Endothelial cell of umbilical vein (primary cell): ENCODE measurements around the gene ODAD4. TPM values are rescaled to one million over a fixed set of nuclear protein-coding genes. Genes with fewer than 3 reads are reported as not detected.

Experiments used
- BruUV-seq: library from RNA; stranded (reverse); fragments of 400-500 nt; replicated peaks from 2 replicates; lab custom pipeline; 2021; lab: Mats Ljungman, UMichigan
- CTCF ChIA-PET: fragments of 300-600, 350-600 bp; sonication (Branson Sonifier 250); formaldehyde crosslinking; loops from one replicate; lab custom pipeline; 2021; ENCODE audit warnings: antibody characterized with exemption, inconsistent platforms; lab: Charles Lee
- POLR2A ChIA-PET: fragments of 300-600, 350-600 bp; sonication (Branson Sonifier 250); formaldehyde crosslinking; loops from one replicate; lab custom pipeline; 2021; ENCODE audit warnings: antibody characterized with exemption, inconsistent platforms; lab: Charles Lee
- DNase-seq: peaks from one replicate; pipeline ENCODE4 v3.0.0-alpha.2; 2011; ENCODE audit warnings: low read depth, low spot score
- FAIRE-seq: peaks from 2 replicates; lab custom pipeline; 2011; peaks lifted over from hg19 to GRCh38; lab: Jason Lieb, UNC
- H2AFZ ChIP-seq: 2 replicates; pipeline ENCODE4 v1.6.0; 2012; ENCODE audit warnings: low read depth, low read length, control low read depth, inconsistent platforms
- H3K27ac ChIP-seq: 2 replicates; pipeline ENCODE4 v1.5.1; 2011; ENCODE audit warnings: low read depth, mild to moderate bottlenecking, control low read depth, low read length, moderate library complexity; ENCODE audit not compliant: insufficient read depth
- H3K27me3 ChIP-seq, 2 experiments: 2 replicates each; pipeline versions ENCODE4 v1.6.0 to v1.6.1; 2011; ENCODE audit warnings: low read length in 2 of 2, mixed read lengths in 1 of 2; ENCODE audit not compliant: control insufficient read depth in 2 of 2, insufficient read depth in 2 of 2
- H3K36me3 ChIP-seq, 2 experiments: 2 replicates in 1 of 2; 3 replicates in 1 of 2; pipeline ENCODE4 v1.5.1; 2011; ENCODE audit warnings: low read length in 2 of 2, mild to moderate bottlenecking in 1 of 2, moderate library complexity in 1 of 2; ENCODE audit not compliant: control insufficient read depth in 2 of 2, insufficient read depth in 2 of 2; ENCODE audit errors: extremely low read depth in 1 of 2
- H3K4me1 ChIP-seq: 3 replicates; pipeline ENCODE4 v1.5.1; 2011; ENCODE audit warnings: mild to moderate bottlenecking, low read length; ENCODE audit not compliant: control insufficient read depth, insufficient read depth; ENCODE audit errors: extremely low read depth
- H3K4me2 ChIP-seq: 2 replicates; pipeline ENCODE4 v1.6.1; 2011; ENCODE audit warnings: low read length, control low read depth, mixed read lengths; ENCODE audit not compliant: insufficient read depth
- H3K4me3 ChIP-seq, 3 experiments: fragments of 200-600 bp in 1 of 3; sonication (generic), shearing (Covaris generic) in 1 of 3; replicated peaks in 1 of 3; 2 replicates each; pipeline ENCODE4 v1.5.1; 2011 to 2016; ENCODE audit warnings: control low read depth in 3 of 3, low read length in 3 of 3, mild to moderate bottlenecking in 2 of 3, inconsistent platforms in 1 of 3, low read depth in 1 of 3, moderate library complexity in 1 of 3; ENCODE audit not compliant: insufficient read depth in 1 of 3
- H3K79me2 ChIP-seq: 2 replicates; pipeline ENCODE4 v1.6.0; 2012; ENCODE audit warnings: low read length, inconsistent platforms; ENCODE audit not compliant: control insufficient read depth, insufficient read depth
- H3K9ac ChIP-seq: replicated peaks from 2 replicates; pipeline ENCODE3; 2011; ENCODE audit warnings: low read length, control low read depth; ENCODE audit not compliant: insufficient read depth; ENCODE audit errors: extremely low read depth
- H3K9me1 ChIP-seq: replicated peaks from 3 replicates; pipeline ENCODE4 v1.6.0; 2011; ENCODE audit warnings: mild to moderate bottlenecking, low read length; ENCODE audit not compliant: control insufficient read depth, insufficient read depth; ENCODE audit errors: extremely low read depth
- H3K9me3 ChIP-seq: replicated peaks from 2 replicates; pipeline ENCODE4 v1.5.1; 2012; ENCODE audit warnings: low read length, inconsistent platforms; ENCODE audit not compliant: control insufficient read depth, insufficient read depth
- H4K20me1 ChIP-seq: replicated peaks from 2 replicates; pipeline ENCODE3; 2011; ENCODE audit warnings: mild to moderate bottlenecking, low read length; ENCODE audit not compliant: control insufficient read depth, insufficient read depth; ENCODE audit errors: extremely low read depth
- EZH2 ChIP-seq: IDR thresholded peaks from 2 replicates; pipeline ENCODE4 v1.6.1; 2012; ENCODE audit warnings: borderline replicate concordance, low read depth, mild to moderate bottlenecking, moderate library complexity, low read length, inconsistent platforms; ENCODE audit not compliant: severe bottlenecking
- FOS ChIP-seq: IDR thresholded peaks from 2 replicates; pipeline ENCODE4 v1.6.1; 2011; ENCODE audit warnings: mild to moderate bottlenecking, low read length, moderate library complexity, borderline replicate concordance; ENCODE audit not compliant: insufficient read depth
- GATA2 ChIP-seq: IDR thresholded peaks from 2 replicates; pipeline ENCODE4 v1.7.0; 2011; ENCODE audit warnings: low read depth, mild to moderate bottlenecking, moderate library complexity, mixed read lengths, low read length; ENCODE audit not compliant: insufficient read length, insufficient read depth
- JUN ChIP-seq: IDR thresholded peaks from 2 replicates; pipeline ENCODE4 v1.6.1; 2011; ENCODE audit warnings: borderline replicate concordance, low read depth; ENCODE audit not compliant: insufficient read length, insufficient read depth
- MYC ChIP-seq: IDR thresholded peaks from one replicate; pipeline ENCODE4 v1.6.1; 2011; ENCODE audit warnings: mild to moderate bottlenecking, low read depth, low read length
- POLR2A ChIP-seq: IDR thresholded peaks from 2 replicates; pipeline ENCODE4 v1.6.1; 2012; ENCODE audit warnings: low read depth, mild to moderate bottlenecking, control low read depth, low read length
- POLR2AphosphoS5 ChIP-seq: IDR thresholded peaks from 2 replicates; pipeline ENCODE4 v1.6.1; 2012; ENCODE audit warnings: low read depth, mild to moderate bottlenecking, control low read depth, low read length, moderate library complexity; ENCODE audit not compliant: insufficient read depth
- dilution Hi-C: fragments of 300-500 bp; cut with MboI; formaldehyde crosslinking; loops from one replicate; pipeline ENCODE4 v1.15.0; 2019; ENCODE audit warnings: low sequenced_read_pairs; ENCODE audit not compliant: extremely low pct_ligation_motif_present
- intact Hi-C: fragments of 100-400 bp; cut with micrococcal nuclease; formaldehyde crosslinking; loops from one replicate; pipeline ENCODE4 v1.10.0; 2022
- polyA plus RNA-seq, 4 experiments: library from polyadenylated mRNA; depleted of rRNA in 3 of 4; stranded (reverse) in 3 of 4; unstranded in 1 of 4; fragments of >200 nt; gene quantifications; 2 replicates each; pipeline versions ENCODE4 v1.2.1 to v1.2.3, GENCODE V29; 2011 to 2012; ENCODE audit warnings: missing spikeins in 1 of 4
- total RNA-seq: library from RNA; stranded (reverse); gene quantifications from 2 replicates; pipeline ENCODE4 v1.2.3, GENCODE V29; 2021
- TF ChIP-seq, protein P1 (sequence below): IDR thresholded peaks from 2 replicates; pipeline ENCODE4 v1.6.1; 2011; ENCODE audit not compliant: insufficient read depth, insufficient read length
- TF ChIP-seq, protein P2 (sequence below), 2 donors: IDR thresholded peaks; 1 replicate in 1 of 2; 2 replicates in 1 of 2; pipeline ENCODE4 v1.5.1; 2011; ENCODE audit warnings: low read length in 2 of 2, mild to moderate bottlenecking in 2 of 2, moderate library complexity in 2 of 2, control low read depth in 1 of 2, inconsistent platforms in 1 of 2, low read depth in 1 of 2; ENCODE audit not compliant: insufficient read depth in 1 of 2; ENCODE audit errors: extremely low read depth in 1 of 2

The ODAD4 gene
- total and polyA plus RNA-seq, 2 donors (not counting 3 experiments of a cell fraction or from before 2014, with no cell fraction given): 0.19 to 1.0 TPM

GRCh38 chr17:41992576-41992975 lies 62.2 kb downstream of the ODAD4 start:
- no TSS peak for BruUV-seq
- CTCF ChIA-PET: no interaction called here
- FAIRE-seq (no peak), DNase-seq (no peak)
- dilution Hi-C loops: no loop called here
- Histone ChIP-seq H3K9me1 (no peaks in the 10 kb centered on the region), H3K36me3 (peaks cover 28 to 54% of the 10 kb centered on the region in 2 experiments), H3K4me1 (no peaks in the 10 kb centered on the region), H2AFZ (no peak overlapping the region), H4K20me1 (no peaks in the 10 kb centered on the region), H3K27me3 (no peaks in the 10 kb centered on the region), H3K9me3 (no peaks in the 10 kb centered on the region), H3K79me2 (no peaks in the 10 kb centered on the region), H3K4me3 (no peak overlapping the region), H3K9ac (no peak overlapping the region), H3K27ac (no peak overlapping the region), H3K4me2 (no peak overlapping the region)
- POLR2A ChIA-PET: no interaction called here
- intact Hi-C loops: no loop called here
- TF ChIP-seq, protein P1, sequence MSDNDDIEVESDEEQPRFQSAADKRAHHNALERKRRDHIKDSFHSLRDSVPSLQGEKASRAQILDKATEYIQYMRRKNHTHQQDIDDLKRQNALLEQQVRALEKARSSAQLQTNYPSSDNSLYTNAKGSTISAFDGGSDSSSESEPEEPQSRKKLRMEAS: no peak
- TF ChIP-seq POLR2AphosphoS5 (no peak), MYC (no peak), POLR2A (no peak), FOS (no peak), JUN (no peak), GATA2 (no peak), EZH2 (no peak)
- TF ChIP-seq, protein P2, sequence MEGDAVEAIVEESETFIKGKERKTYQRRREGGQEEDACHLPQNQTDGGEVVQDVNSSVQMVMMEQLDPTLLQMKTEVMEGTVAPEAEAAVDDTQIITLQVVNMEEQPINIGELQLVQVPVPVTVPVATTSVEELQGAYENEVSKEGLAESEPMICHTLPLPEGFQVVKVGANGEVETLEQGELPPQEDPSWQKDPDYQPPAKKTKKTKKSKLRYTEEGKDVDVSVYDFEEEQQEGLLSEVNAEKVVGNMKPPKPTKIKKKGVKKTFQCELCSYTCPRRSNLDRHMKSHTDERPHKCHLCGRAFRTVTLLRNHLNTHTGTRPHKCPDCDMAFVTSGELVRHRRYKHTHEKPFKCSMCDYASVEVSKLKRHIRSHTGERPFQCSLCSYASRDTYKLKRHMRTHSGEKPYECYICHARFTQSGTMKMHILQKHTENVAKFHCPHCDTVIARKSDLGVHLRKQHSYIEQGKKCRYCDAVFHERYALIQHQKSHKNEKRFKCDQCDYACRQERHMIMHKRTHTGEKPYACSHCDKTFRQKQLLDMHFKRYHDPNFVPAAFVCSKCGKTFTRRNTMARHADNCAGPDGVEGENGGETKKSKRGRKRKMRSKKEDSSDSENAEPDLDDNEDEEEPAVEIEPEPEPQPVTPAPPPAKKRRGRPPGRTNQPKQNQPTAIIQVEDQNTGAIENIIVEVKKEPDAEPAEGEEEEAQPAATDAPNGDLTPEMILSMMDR (IDR thresholded peaks at IDR 0.05; ENCODE audit: extremely low read depth in 1 of 2, insufficient read depth in 1 of 2, low read depth in 1 of 2, low read length in 2 of 2): no peak
